Large intestine (tissue), 12 donors: Measurements from ENCODE around the gene BLTP3B. TPM values are rescaled to one million over a fixed set of nuclear protein-coding genes. Genes with fewer than 3 reads are reported as not detected.
"Not testable (repeated sequence)": the region's sequence is repeated elsewhere in the genome, so short reads cannot be mapped to it uniquely, and the experiment has no call there.

Source experiments
- DNase-seq, 2 donors: peaks; one replicate each; pipeline versions ENCODE4 v3.0.0 to v3.0.0-alpha.2; 2013
- H3K27ac ChIP-seq: one replicate; pipeline ENCODE4 v1.5.1; 2013; ENCODE audit warnings: low read length
- H3K27me3 ChIP-seq: 2 replicates; pipeline ENCODE4 v1.6.1; 2013; ENCODE audit warnings: low read length; ENCODE audit not compliant: control insufficient read depth, insufficient read depth
- H3K36me3 ChIP-seq: 2 replicates; pipeline ENCODE4 v1.6.1; 2013; ENCODE audit warnings: low read length; ENCODE audit not compliant: control insufficient read depth, insufficient read depth
- H3K4me1 ChIP-seq: one replicate; pipeline ENCODE4 v1.6.1; 2013; ENCODE audit warnings: low read length; ENCODE audit not compliant: control insufficient read depth, insufficient read depth
- H3K4me3 ChIP-seq: one replicate; pipeline ENCODE4 v1.5.1; 2013; ENCODE audit warnings: low read length
- H3K9me3 ChIP-seq: one replicate; pipeline ENCODE4 v1.6.1; 2013; ENCODE audit warnings: mild to moderate bottlenecking, low read depth, low read length, moderate library complexity; ENCODE audit not compliant: control insufficient read depth
- WGBS: methylation state at CpG from one replicate; pipeline ENCODE4 v1.1.5; 2013; ENCODE audit warnings: low lambda C conversion rate; ENCODE audit not compliant: insufficient coverage; 5-methylcytosine and 5-hydroxymethylcytosine counted together
- long read RNA-seq, 11 donors: transcript quantifications; one replicate each; lab custom pipeline, GENCODE V29; 2026
- polyA plus RNA-seq: library from polyadenylated mRNA; unstranded; fragments of 120-200 nt; gene quantifications from one replicate; pipeline ENCODE4 v1.2.1, GENCODE V29; 2013

The BLTP3B gene, protein sequence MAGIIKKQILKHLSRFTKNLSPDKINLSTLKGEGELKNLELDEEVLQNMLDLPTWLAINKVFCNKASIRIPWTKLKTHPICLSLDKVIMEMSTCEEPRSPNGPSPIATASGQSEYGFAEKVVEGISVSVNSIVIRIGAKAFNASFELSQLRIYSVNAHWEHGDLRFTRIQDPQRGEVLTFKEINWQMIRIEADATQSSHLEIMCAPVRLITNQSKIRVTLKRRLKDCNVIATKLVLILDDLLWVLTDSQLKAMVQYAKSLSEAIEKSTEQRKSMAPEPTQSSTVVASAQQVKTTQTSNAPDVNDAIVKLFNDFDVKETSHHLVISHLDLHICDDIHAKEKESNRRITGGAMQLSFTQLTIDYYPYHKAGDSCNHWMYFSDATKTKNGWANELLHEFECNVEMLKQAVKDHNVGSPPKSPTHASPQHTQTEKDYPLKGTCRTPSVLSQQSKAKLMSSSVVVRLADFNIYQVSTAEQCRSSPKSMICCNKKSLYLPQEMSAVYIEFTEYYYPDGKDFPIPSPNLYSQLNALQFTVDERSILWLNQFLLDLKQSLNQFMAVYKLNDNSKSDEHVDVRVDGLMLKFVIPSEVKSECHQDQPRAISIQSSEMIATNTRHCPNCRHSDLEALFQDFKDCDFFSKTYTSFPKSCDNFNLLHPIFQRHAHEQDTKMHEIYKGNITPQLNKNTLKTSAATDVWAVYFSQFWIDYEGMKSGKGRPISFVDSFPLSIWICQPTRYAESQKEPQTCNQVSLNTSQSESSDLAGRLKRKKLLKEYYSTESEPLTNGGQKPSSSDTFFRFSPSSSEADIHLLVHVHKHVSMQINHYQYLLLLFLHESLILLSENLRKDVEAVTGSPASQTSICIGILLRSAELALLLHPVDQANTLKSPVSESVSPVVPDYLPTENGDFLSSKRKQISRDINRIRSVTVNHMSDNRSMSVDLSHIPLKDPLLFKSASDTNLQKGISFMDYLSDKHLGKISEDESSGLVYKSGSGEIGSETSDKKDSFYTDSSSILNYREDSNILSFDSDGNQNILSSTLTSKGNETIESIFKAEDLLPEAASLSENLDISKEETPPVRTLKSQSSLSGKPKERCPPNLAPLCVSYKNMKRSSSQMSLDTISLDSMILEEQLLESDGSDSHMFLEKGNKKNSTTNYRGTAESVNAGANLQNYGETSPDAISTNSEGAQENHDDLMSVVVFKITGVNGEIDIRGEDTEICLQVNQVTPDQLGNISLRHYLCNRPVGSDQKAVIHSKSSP (N-terminal part only)
- polyA plus RNA-seq: 19.2 TPM
- long read RNA-seq, donor 1: 0 reads
- long read RNA-seq, donor 2: 0 reads
- long read RNA-seq, donor 3: 0 reads
- long read RNA-seq, donor 4: 0 reads
- long read RNA-seq, donor 5: 0 reads
- long read RNA-seq, donor 6: 0 reads
- long read RNA-seq, donor 7: 0 reads
- long read RNA-seq, donor 8, full-length matches to known transcripts: 2 of 2 reads
- long read RNA-seq, donor 8, partial matches to known transcripts: 0 of 2 reads
- long read RNA-seq, donor 8, other reads (novel, unspliced or antisense): 0 of 2 reads
- long read RNA-seq, donor 9: 0 reads
- long read RNA-seq, donor 10, full-length matches to known transcripts: 1 of 1 reads
- long read RNA-seq, donor 10, partial matches to known transcripts: 0 of 1 reads
- long read RNA-seq, donor 10, other reads (novel, unspliced or antisense): 0 of 1 reads
- long read RNA-seq, donor 11: 0 reads

DNA sequence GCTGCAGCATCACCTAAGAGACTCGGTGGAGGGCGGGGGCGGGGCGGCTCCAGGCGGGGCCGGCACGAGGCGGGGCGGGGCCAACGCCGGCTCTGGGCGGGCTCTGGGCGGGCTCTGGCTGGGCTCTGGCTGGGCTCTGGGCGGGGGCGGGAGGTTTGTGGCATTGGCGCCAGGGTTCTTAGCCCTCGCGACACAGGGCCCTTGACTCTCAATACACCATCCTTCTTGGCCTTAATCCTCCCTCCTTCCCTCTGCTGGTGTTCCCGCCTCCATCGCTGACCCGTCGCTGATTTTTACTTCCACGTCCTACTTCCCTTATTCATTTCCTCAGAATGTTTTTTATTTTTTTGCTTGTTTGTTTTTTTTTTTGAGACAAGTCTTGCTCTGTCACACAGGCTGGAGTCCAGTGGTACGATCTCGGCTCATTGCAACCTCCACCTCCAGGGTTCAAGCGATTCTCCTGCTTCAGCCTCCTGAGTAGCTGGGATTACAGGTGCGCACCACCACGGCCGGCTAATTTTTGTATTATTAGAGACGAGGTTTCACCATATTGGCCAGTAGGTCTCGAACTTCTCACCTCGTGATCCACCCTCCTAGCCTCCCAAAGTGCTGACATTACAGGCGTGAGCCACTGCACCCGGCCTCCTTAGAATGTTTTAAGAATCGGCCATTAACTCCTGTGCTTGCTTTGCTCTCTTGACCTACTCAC lies at the start of gene BLTP3B:
Gene BLTP3B (minus strand): TSS at position 24 of the 709 bp plus-strand sequence. CDS start 239 bp downstream, outside the sequence.
- peak in 1 of 2 donors; percentile 70 for DNase-seq
- WGBS: 27% methylated on average over 3 of the region's 35 CpGs
- Histone ChIP-seq H3K4me1 (peaks cover under 1% of the 10 kb centered on the region), H3K4me3 (peak within 1 kb of the TSS; percentile 100), H3K36me3 (no peaks in the 10 kb centered on the region), H3K27ac (peak within 1 kb of the TSS; percentile 98), H3K9me3 (no peaks in the 10 kb centered on the region), H3K27me3 (no peaks in the 10 kb centered on the region)

DNA sequence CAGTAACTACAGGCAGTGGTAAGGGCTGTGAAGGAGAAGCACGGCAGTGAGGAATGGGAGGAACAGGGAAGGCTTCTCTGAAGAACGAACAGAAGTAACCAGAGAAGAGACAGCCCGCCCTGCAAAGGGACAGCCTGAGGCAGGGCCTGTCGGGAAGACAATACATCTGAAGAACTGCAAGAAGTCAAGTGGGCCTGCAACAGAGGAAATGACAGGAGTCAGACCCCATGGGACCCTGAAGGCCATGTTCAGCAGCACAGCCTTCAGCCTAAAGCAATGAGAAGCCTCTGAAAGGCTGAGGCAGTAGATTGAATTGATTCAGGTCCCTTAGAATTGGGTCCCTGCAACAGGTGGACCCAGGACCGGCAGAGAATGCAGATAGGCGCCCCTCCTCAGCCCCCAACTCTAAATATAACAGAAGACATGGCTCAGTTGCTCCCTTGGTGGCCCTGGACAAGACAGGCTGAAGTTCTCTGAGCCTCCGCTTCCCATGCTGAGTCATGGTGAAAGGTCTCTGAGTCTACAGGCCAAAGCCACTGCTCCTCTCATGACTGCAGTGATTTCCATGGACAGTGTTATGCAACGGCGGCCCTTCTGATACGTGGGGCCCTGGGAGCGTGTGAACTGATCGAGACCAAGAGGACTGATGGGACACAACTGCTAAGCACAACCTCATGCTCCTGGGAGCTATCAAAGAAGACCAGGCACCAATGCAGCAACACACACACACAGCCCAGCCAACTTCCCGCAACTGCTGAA lies 47.1 kb upstream of the BLTP3B start:
- H3K27me3 ChIP-seq: no peaks in the 10 kb centered on the region
- no peak overlapping the region for H3K4me3 ChIP-seq
- no peak for DNase-seq
- WGBS: no CpG with 5 or more reads among the region's 13 CpGs
- H3K4me1 ChIP-seq: no peaks in the 10 kb centered on the region
- H3K27ac ChIP-seq: no peak overlapping the region
- H3K36me3 ChIP-seq: peaks cover 22% of the 10 kb centered on the region
- H3K9me3 ChIP-seq: no peaks in the 10 kb centered on the region

DNA sequence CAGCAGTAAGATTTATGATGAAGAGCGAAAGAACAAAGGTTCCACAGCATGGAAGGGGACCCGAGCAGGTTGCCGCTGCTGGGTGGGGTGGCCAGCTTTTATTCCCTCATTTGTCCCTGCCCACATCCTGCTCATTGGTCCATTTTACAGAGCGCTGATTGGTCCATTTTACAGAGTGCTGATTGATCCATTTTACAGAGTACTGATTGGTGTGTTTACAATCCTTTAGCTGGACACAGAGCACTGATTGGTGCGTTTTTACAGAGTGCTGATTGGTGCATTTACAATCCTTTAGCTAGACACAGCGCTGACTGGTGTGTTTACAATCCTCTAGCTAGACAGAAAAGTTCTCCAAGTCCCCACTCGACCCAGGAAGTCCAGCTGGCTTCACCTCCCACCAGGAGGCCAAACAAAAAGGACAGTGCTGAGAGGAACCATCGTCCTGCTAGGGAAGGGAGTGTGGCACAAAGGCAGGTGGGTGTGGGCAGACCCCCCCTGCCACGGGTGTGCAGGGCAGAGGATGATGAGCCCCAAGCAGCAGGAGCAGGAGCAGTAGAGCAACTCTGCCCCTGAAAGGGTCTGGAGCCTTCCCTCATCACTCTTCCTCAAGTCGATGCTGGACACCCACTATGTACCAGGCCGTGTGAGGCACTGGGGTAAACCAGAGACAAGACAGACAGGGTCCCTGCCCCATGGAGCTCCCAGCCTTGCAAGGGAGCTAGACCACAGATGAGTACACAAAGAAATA lies 46.4 kb upstream of the BLTP3B start:
- H3K9me3 ChIP-seq: not testable (repeated sequence)
- no CpG with 5 or more reads among the region's 11 CpGs for WGBS

DNA sequence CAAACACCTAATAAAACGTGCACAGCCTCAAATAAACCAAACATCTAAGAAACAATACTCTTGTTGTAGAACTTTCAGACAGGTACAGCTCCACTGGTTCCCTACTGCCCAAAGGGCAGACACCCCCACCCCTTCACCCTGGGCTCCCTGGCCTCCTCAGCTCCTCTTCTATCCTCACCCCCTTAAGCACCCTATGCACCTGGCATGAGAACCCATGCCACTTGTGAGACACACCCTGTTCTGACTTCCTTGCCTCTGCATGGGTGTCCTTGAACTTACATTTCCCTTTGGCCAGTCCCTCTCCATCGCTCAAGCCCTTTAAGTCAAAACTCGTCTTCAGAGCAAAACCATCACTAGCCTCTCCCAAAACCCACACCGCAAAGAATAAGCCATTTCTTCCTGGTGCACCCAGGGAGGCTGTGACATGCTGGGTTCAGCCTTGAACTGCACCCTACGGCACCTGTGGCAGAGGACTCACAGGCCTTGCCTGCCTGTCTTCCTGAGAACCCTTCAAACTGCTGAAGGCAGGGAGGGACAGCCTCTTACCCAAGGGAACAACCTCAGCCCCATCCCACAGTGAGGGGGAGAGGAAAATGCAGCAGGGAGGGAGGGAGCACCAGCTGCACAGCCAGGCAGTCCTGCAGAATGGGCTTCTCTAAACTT lies 45.3 kb upstream of the BLTP3B start:
- no peak overlapping the region for H3K4me3 ChIP-seq
- H3K27me3 ChIP-seq: no peaks in the 10 kb centered on the region
- H3K36me3 ChIP-seq: peaks cover 12% of the 10 kb centered on the region
- no peak for DNase-seq
- H3K4me1 ChIP-seq: no peaks in the 10 kb centered on the region
- no peaks in the 10 kb centered on the region for H3K9me3 ChIP-seq
- H3K27ac ChIP-seq: no peak overlapping the region
- WGBS: 100% methylated on average over 1 of the region's 5 CpGs

More for the DNA sequence above, 46.4 kb upstream of the BLTP3B start:
- not testable (repeated sequence) for H3K27me3 ChIP-seq, H3K4me1 ChIP-seq, H3K27ac ChIP-seq, H3K4me3 ChIP-seq, DNase-seq
- peaks cover 15% of the 10 kb centered on the region for H3K36me3 ChIP-seq

DNA sequence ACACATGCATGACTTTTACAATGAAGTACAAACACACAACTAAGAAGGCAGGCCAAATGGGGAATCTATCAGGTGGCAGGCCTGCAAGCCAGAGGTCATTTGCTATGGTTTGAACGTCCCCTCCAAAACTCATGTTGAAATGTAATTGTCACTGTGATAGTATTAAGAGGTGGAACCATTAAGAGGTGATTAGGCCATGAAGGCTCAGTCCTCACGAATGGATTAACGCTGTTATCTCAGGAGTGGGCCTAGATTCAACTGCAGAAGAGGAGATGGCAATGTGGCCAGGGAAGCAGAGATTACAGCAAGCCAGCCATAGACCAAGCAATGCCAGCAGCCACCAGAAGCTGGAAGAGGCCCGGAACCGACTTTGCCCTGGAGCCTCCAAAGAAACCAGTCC lies 44.4 kb upstream of the BLTP3B start:
- H3K27me3 ChIP-seq: no peaks in the 10 kb centered on the region
- H3K4me3 ChIP-seq: no peak overlapping the region
- no peak for DNase-seq
- no CpG with 5 or more reads among the region's 5 CpGs for WGBS
- peaks cover 10% of the 10 kb centered on the region for H3K36me3 ChIP-seq
- no peaks in the 10 kb centered on the region for H3K4me1 ChIP-seq
- H3K27ac ChIP-seq: no peak overlapping the region
- no peaks in the 10 kb centered on the region for H3K9me3 ChIP-seq

DNA sequence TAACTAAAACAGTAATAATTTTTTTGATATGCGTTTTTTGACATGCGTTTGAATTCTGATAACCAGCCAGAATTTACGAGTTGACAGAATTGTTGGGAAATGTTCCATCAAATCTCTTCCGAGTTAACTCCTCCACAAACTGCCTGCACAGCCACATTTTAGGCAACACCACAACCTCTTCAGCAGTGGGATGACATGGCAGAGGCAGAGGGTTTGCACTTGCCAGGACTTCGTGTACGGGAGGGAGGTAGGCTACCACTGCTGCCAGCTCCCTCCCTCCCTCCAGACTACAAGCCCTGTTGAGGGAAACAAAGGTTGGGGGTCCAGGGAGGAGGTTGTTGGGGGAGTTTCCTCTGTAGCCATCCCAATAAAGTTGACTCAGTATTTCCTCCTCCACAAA lies 43.4 kb upstream of the BLTP3B start:
- no peaks in the 10 kb centered on the region for H3K27me3 ChIP-seq
- DNase-seq: no peak
- H3K27ac ChIP-seq: no peak overlapping the region
- H3K4me1 ChIP-seq: no peaks in the 10 kb centered on the region
- H3K4me3 ChIP-seq: no peak overlapping the region
- H3K36me3 ChIP-seq: peaks cover 7% of the 10 kb centered on the region
- WGBS: 90% methylated on average over 2 of the region's 6 CpGs
- no peaks in the 10 kb centered on the region for H3K9me3 ChIP-seq

DNA sequence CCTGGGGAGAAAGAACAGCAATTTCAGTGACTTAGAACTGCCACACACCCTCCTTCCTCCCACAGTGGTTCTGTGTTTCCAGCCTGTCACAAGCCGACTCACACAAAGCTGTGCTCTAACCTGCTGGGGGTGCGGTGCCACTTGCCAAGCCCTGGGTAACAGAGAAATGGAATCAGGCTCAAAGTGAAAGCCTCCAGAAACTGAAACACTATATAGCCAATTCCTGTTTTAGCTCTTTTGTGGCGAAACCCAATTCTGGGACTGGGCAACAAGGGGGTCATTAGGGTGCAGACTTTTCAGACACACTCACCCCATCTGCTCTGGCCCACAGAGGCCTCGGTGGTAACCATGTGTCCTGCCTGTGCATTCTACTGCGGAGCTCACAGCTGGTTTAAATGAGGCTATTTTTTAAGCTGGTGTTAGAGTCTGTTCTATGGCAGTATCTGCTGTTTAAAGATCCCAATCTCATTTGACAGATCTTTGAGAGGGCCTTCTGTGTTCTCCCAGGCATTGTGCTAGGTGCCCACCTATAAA lies 42.8 kb upstream of the BLTP3B start:
- Histone ChIP-seq H3K4me1 (no peaks in the 10 kb centered on the region), H3K9me3 (no peaks in the 10 kb centered on the region), H3K36me3 (peaks cover 3% of the 10 kb centered on the region), H3K27ac (no peak overlapping the region), H3K27me3 (no peaks in the 10 kb centered on the region), H3K4me3 (no peak overlapping the region)
- DNase-seq: no peak
- no CpG with 5 or more reads among the region's 5 CpGs for WGBS

DNA sequence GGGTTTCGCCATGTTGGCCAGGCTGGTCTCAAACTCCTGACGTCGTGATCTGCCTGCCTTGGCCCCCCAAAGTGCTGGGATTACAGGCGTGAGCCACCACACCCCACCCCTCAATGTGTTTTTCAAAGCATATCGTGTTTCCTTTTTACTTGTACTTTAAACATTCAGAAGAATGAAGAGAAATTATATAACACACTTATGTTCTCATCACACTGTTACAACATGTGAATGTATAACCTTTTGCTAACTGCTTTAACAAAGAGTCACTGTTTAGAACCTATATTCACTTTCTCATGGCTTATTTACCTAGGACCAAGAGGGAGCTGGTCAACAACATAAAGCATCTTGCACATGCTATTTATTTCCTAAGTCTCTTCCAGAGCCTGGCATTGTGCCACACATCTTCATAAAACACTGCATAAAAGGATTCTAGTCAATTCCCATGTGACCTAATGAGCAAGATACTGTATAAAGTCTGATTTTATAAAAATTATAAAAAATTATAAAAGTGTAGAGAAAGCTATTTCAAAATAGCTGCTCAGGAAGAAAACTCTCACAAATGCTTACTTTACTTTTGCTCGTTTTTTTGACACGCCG lies 42.0 kb upstream of the BLTP3B start:
- H3K4me3 ChIP-seq: no peak overlapping the region

More for the DNA sequence above, 42.0 kb upstream of the BLTP3B start:
- WGBS: 100% methylated on average over 1 of the region's 8 CpGs
- DNase-seq: no peak
- Histone ChIP-seq H3K36me3 (peaks cover 3% of the 10 kb centered on the region), H3K27ac (no peak overlapping the region), H3K27me3 (no peaks in the 10 kb centered on the region), H3K4me1 (no peaks in the 10 kb centered on the region), H3K9me3 (no peaks in the 10 kb centered on the region)
